GM23248 (cell line): Measurements from ENCODE around the gene IGSF11.

ENCODE experiments used
- EZH2 ChIP-seq: fragments of 200-600 bp; sonication (generic); IDR thresholded peaks from 2 replicates; pipeline ENCODE4 v1.6.1; 2018; ENCODE audit warnings: antibody characterized with exemption, mild to moderate bottlenecking; ENCODE audit not compliant: insufficient read depth, poor library complexity, severe bottlenecking
- EZH2phosphoT487 ChIP-seq: fragments of 200-600 bp; sonication (generic); IDR thresholded peaks from 2 replicates; pipeline ENCODE4 v1.6.1; 2018; ENCODE audit warnings: antibody characterized with exemption, moderate library complexity, mild to moderate bottlenecking, low read depth; ENCODE audit not compliant: insufficient read depth

- TF ChIP-seq EZH2 (no peak), EZH2phosphoT487 (no peak)
Observed at GRCh38 chr3:119035014-119035346, 334 bp upstream of the IGSF11 start.
